SK-N-SH (cell line): ENCODE results near the gene EPGN.

Source experiments
- CHD2 ChIP-seq: fragments of 150-350 bp; IDR thresholded peaks from 2 replicates; pipeline ENCODE4 v1.6.1; 2018; ENCODE audit warnings: low read length; ENCODE audit not compliant: partially characterized antibody
- EZH2phosphoT487 ChIP-seq: fragments of 200-600 bp; sonication (generic); IDR thresholded peaks from 2 replicates; pipeline ENCODE4 v1.6.1; 2017; ENCODE audit warnings: low read depth, mixed run types, mild to moderate bottlenecking, antibody characterized with exemption, moderate library complexity, borderline replicate concordance
- POLR2AphosphoS5 ChIP-seq: IDR thresholded peaks from 2 replicates; pipeline ENCODE4 v1.6.1; 2012; ENCODE audit warnings: low read depth, low read length
- RFX5 ChIP-seq: IDR thresholded peaks from 2 replicates; pipeline ENCODE4 v1.6.1; 2012; ENCODE audit warnings: mild to moderate bottlenecking, improper control_type of control experiment, low read length
- TF ChIP-seq, protein P1 (sequence below): fragments of 200-600 bp; sonication (generic); IDR thresholded peaks from 2 replicates; pipeline ENCODE4 v1.6.1; 2017; ENCODE audit warnings: antibody characterized with exemption, mild to moderate bottlenecking, moderate library complexity
- TF ChIP-seq, protein P2 (sequence below): IDR thresholded peaks from 2 replicates; pipeline ENCODE4 v1.6.1; 2012; ENCODE audit warnings: mild to moderate bottlenecking, low read depth, low read length, moderate library complexity

DNA sequence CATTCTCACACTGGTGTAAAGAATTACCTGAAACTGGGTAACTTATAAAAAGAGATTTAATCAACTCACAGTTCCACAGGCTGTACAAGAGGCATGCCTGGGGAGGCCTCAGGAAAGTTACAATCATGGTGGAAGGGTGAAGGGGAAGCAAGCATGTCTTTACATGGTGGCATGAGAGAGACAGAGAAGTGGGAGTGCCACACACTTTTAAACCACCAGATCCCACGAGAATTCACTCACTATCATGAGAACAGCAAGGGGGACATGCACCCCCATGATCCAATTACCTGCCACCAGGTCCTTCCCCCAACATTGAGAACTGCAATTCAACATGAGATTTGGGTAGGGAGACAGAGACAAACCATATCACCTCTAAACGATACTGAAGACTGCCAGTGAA lies 23.0 kb downstream of the EPGN start:
- TF ChIP-seq, protein P1, sequence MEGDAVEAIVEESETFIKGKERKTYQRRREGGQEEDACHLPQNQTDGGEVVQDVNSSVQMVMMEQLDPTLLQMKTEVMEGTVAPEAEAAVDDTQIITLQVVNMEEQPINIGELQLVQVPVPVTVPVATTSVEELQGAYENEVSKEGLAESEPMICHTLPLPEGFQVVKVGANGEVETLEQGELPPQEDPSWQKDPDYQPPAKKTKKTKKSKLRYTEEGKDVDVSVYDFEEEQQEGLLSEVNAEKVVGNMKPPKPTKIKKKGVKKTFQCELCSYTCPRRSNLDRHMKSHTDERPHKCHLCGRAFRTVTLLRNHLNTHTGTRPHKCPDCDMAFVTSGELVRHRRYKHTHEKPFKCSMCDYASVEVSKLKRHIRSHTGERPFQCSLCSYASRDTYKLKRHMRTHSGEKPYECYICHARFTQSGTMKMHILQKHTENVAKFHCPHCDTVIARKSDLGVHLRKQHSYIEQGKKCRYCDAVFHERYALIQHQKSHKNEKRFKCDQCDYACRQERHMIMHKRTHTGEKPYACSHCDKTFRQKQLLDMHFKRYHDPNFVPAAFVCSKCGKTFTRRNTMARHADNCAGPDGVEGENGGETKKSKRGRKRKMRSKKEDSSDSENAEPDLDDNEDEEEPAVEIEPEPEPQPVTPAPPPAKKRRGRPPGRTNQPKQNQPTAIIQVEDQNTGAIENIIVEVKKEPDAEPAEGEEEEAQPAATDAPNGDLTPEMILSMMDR: no peak
- TF ChIP-seq RFX5: no peak
- TF ChIP-seq EZH2phosphoT487: no peak
- TF ChIP-seq POLR2AphosphoS5: no peak
- TF ChIP-seq, protein P2, sequence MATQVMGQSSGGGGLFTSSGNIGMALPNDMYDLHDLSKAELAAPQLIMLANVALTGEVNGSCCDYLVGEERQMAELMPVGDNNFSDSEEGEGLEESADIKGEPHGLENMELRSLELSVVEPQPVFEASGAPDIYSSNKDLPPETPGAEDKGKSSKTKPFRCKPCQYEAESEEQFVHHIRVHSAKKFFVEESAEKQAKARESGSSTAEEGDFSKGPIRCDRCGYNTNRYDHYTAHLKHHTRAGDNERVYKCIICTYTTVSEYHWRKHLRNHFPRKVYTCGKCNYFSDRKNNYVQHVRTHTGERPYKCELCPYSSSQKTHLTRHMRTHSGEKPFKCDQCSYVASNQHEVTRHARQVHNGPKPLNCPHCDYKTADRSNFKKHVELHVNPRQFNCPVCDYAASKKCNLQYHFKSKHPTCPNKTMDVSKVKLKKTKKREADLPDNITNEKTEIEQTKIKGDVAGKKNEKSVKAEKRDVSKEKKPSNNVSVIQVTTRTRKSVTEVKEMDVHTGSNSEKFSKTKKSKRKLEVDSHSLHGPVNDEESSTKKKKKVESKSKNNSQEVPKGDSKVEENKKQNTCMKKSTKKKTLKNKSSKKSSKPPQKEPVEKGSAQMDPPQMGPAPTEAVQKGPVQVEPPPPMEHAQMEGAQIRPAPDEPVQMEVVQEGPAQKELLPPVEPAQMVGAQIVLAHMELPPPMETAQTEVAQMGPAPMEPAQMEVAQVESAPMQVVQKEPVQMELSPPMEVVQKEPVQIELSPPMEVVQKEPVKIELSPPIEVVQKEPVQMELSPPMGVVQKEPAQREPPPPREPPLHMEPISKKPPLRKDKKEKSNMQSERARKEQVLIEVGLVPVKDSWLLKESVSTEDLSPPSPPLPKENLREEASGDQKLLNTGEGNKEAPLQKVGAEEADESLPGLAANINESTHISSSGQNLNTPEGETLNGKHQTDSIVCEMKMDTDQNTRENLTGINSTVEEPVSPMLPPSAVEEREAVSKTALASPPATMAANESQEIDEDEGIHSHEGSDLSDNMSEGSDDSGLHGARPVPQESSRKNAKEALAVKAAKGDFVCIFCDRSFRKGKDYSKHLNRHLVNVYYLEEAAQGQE: no peak
- no peak for TF ChIP-seq CHD2
